Prostate gland (tissue), 2 donors: ENCODE measurements around the gene MYOCD. TPM values are rescaled to one million over a fixed set of nuclear protein-coding genes. Genes with fewer than 3 reads are reported as not detected.

Experiments used
- DNase-seq: peaks from one replicate; pipeline ENCODE4 v3.0.0-alpha.2; 2019; ENCODE audit warnings: low spot score
- H3K27ac ChIP-seq, 2 donors: fragments of 200-600 bp; sonication (generic); 2 replicates each; pipeline ENCODE4 v1.5.1; 2017 to 2019
- H3K27me3 ChIP-seq: fragments of 200-600 bp; sonication (generic); replicated peaks from 2 replicates; pipeline ENCODE4 v1.5.1; 2019; ENCODE audit not compliant: insufficient read depth
- H3K36me3 ChIP-seq, 2 donors: fragments of 200-600 bp; sonication (generic); 1 replicate in 1 of 2; 2 replicates in 1 of 2; pipeline versions ENCODE4 v1.5.1 to v1.8.1; 2017 to 2019
- H3K4me1 ChIP-seq: fragments of 200-600 bp; sonication (generic); replicated peaks from 2 replicates; pipeline ENCODE4 v1.5.1; 2019
- H3K4me3 ChIP-seq, 2 donors: fragments of 200-600 bp; sonication (generic); 2 replicates each; pipeline ENCODE4 v1.5.1; 2017 to 2019
- H3K9me3 ChIP-seq: fragments of 200-600 bp; sonication (generic); 2 replicates; pipeline ENCODE4 v1.5.1; 2017
- CTCF ChIP-seq, 4 experiments: fragments of 200-600 bp in 2 of 4; fragments of 450-650 bp in 2 of 4; sonication (generic) in 2 of 4; IDR thresholded peaks; 1 replicate in 3 of 4; 2 replicates in 1 of 4; pipeline ENCODE4 v1.5.1; 2016 to 2019; ENCODE audit warnings: antibody characterized with exemption in 4 of 4, mild to moderate bottlenecking in 2 of 4, moderate library complexity in 2 of 4
- POLR2A ChIP-seq: fragments of 450-650 bp; IDR thresholded peaks from one replicate; pipeline ENCODE4 v1.6.1; 2016; ENCODE audit warnings: antibody characterized with exemption, mild to moderate bottlenecking
- POLR2AphosphoS5 ChIP-seq: sonication (generic); formaldehyde crosslinking; IDR thresholded peaks from one replicate; pipeline ENCODE4 v1.6.1; 2017; ENCODE audit warnings: antibody characterized with exemption
- WGBS: methylation state at CpG from one replicate; pipeline ENCODE4 v1.1.5; 2018; 5-methylcytosine and 5-hydroxymethylcytosine counted together
- intact Hi-C: fragments of 100-400 bp; cut with DNase I; formaldehyde crosslinking; loops from one replicate; pipeline ENCODE4 v1.14.2; 2022
- total RNA-seq, 2 donors: library from RNA; depleted of rRNA; stranded (reverse); fragments of >200 nt; gene quantifications; one replicate each; pipeline ENCODE4 v1.1.0, GENCODE V29; 2016

The MYOCD gene
- total RNA-seq, 2 donors from 2014 or later, result 8.5 to 43.8 TPM

GRCh38 chr17:12769981-12770380 is 104.3 kb downstream of the MYOCD start:
- Histone ChIP-seq H3K9me3 (no peaks in the 10 kb centered on the region), H3K4me1 (no peaks in the 10 kb centered on the region), H3K27ac (no peak overlapping the region), H3K4me3 (no peak overlapping the region), H3K36me3 (no peaks in the 10 kb centered on the region), H3K27me3 (no peaks in the 10 kb centered on the region)
- intact Hi-C loops, result no loop called here
- TF ChIP-seq POLR2A (no peak), CTCF (IDR thresholded peaks at IDR 0.05) (no peak)
- no peak for DNase-seq
- WGBS, result 93% methylated on average over 6 of the region's 6 CpGs

- H3K27me3 ChIP-seq, result no peaks in the 10 kb centered on the region
- no peaks in the 10 kb centered on the region for H3K4me1 ChIP-seq
- H3K9me3 ChIP-seq, result no peaks in the 10 kb centered on the region
- H3K27ac ChIP-seq, result no peak overlapping the region
- TF ChIP-seq CTCF (IDR thresholded peaks at IDR 0.05) (no peak), POLR2A (no peak), POLR2AphosphoS5 (no peak)
- intact Hi-C loops, result no loop called here
- no peak overlapping the region for H3K4me3 ChIP-seq
- H3K36me3 ChIP-seq, result no peaks in the 10 kb centered on the region
- WGBS, result 88% methylated on average over 1 of the region's 1 CpG
- DNase-seq, result no peak
These were observed 107.5 kb downstream of the MYOCD start for GRCh38 chr17:12773153-12773552.

GRCh38 chr17:12789075-12789480 is 123.4 kb downstream of the MYOCD start:
- intact Hi-C loops, result no loop called here
- Histone ChIP-seq H3K4me1 (no peaks in the 10 kb centered on the region), H3K9me3 (no peaks in the 10 kb centered on the region), H3K36me3 (no peaks in the 10 kb centered on the region), H3K27ac (peak overlapping the region; percentile 69 to 71), H3K4me3 (peak overlapping the region; percentile 65 to 72), H3K27me3 (no peaks in the 10 kb centered on the region)
- no peak for DNase-seq
- TF ChIP-seq POLR2AphosphoS5, result peak; percentile 52
- no peak for TF ChIP-seq CTCF (IDR thresholded peaks at IDR 0.05)
- TF ChIP-seq POLR2A, result no peak
- WGBS, result 2% methylated on average over 16 of the region's 16 CpGs

- H3K36me3 ChIP-seq, result no peaks in the 10 kb centered on the region
- peak; percentile 58 for DNase-seq
- WGBS, result under 1% methylated on average over 39 of the region's 86 CpGs
- H3K27me3 ChIP-seq, result no peaks in the 10 kb centered on the region
- TF ChIP-seq CTCF (IDR thresholded peaks at IDR 0.05), result no peak
- no peak for TF ChIP-seq POLR2AphosphoS5
- TF ChIP-seq POLR2A, result peak; percentile 38
- intact Hi-C loops, result no loop called here
- peak within 1 kb of the TSS; percentile 65 to 72 for H3K4me3 ChIP-seq
- H3K9me3 ChIP-seq, result no peaks in the 10 kb centered on the region
- no peaks in the 10 kb centered on the region for H3K4me1 ChIP-seq
- H3K27ac ChIP-seq, result peak within 1 kb of the TSS; percentile 69 to 71
These were observed 124.0 kb downstream of the MYOCD start, which contains the start of gene ARHGAP44 for GRCh38 chr17:12789481-12790248. Gene ARHGAP44 (plus strand): TSS chr17:12789498. CDS start chr17:12789839, 341 bp downstream.
